ENCODE measurements around the gene LAG3.

DNA sequence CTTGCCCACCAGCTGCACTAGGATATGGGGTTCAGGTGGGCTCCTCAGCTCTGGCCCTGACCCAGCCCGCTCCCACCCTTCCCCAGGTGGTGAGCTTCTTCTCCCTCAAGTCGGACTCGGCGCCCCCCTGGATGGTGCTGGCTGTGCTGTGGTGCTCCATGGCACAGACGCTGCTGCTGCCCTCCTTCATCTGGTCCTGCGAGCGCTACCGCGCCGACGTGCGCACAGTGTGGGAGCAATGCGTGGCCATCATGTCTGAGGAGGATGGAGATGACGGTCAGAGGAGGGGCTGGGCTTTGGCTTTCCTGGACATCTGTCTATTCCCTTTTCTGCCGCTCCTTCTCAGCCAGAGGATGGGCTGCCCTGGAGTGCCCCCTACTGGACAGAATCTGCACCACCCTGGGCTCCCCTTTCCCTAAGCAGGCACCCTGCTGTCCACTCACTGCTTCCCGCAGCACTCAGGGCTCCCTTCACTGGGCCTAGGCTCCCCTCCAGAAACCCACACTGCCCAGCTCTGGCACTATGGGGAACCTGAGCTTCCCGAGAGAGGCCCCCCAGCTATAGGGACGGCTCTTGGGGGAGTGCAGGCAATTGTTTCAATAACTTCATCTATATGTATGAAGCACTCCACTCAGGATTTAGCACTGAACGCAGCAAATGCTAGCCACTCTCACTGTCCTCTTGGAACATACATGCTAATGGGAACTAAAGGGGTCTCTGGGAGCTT lies 53.2 kb downstream of the LAG3 start:
- TF ChIP-seq, protein P1, sequence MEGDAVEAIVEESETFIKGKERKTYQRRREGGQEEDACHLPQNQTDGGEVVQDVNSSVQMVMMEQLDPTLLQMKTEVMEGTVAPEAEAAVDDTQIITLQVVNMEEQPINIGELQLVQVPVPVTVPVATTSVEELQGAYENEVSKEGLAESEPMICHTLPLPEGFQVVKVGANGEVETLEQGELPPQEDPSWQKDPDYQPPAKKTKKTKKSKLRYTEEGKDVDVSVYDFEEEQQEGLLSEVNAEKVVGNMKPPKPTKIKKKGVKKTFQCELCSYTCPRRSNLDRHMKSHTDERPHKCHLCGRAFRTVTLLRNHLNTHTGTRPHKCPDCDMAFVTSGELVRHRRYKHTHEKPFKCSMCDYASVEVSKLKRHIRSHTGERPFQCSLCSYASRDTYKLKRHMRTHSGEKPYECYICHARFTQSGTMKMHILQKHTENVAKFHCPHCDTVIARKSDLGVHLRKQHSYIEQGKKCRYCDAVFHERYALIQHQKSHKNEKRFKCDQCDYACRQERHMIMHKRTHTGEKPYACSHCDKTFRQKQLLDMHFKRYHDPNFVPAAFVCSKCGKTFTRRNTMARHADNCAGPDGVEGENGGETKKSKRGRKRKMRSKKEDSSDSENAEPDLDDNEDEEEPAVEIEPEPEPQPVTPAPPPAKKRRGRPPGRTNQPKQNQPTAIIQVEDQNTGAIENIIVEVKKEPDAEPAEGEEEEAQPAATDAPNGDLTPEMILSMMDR (conservative IDR thresholded peaks at IDR 0.05): peak; percentile 95
- no peak for TF ChIP-seq ZFX (IDR thresholded peaks at IDR 0.05)
